Brain microvascular endothelial cell (primary cell): ENCODE data around the gene NCKAP1.

ENCODE experiments used
- DNase-seq: peaks from one replicate; pipeline ENCODE4 v3.0.0-alpha.2; 2020
- H3K27ac ChIP-seq: fragments of 250-450 bp; sonication (Bioruptor Pico); 2 replicates; pipeline ENCODE4 v1.5.1; 2020; ENCODE audit warnings: mild to moderate bottlenecking, moderate library complexity
- H3K27me3 ChIP-seq: fragments of 250-450 bp; sonication (Bioruptor Pico); replicated peaks from 2 replicates; pipeline ENCODE4 v1.5.1; 2020; ENCODE audit warnings: mild to moderate bottlenecking
- H3K36me3 ChIP-seq: fragments of 250-450 bp; sonication (Bioruptor Pico); replicated peaks from 2 replicates; pipeline ENCODE4 v1.5.1; 2020; ENCODE audit warnings: mild to moderate bottlenecking
- H3K4me3 ChIP-seq: 2 replicates; pipeline ENCODE4 v1.5.1; 2011; ENCODE audit warnings: low read depth, mild to moderate bottlenecking, control low read depth, low read length, moderate library complexity
- CTCF ChIP-seq: IDR thresholded peaks from 2 replicates; pipeline ENCODE4 v1.5.1; 2011; ENCODE audit warnings: low read depth, mild to moderate bottlenecking, moderate library complexity, low read length, control low read depth, inconsistent platforms; ENCODE audit errors: missing control alignments
- in situ Hi-C: cut with HindIII; loops from 2 replicates; pipeline ENCODE4 v1.10.0; 2017; ENCODE audit warnings: low sequenced_read_pairs, low pct_ligation_motif_present

The NCKAP1 gene

GRCh38 chr2:182860858-182861257 is 177.4 kb downstream of the NCKAP1 start:
- H3K27me3 ChIP-seq, result no peaks in the 10 kb centered on the region
- H3K4me3 ChIP-seq, result no peak overlapping the region
- H3K27ac ChIP-seq, result no peak overlapping the region
- in situ Hi-C loops, result no loop called here
- H3K36me3 ChIP-seq, result no peaks in the 10 kb centered on the region
- DNase-seq, result no peak
- no peak for TF ChIP-seq CTCF
